Karpas-422 (cell line): ENCODE data around the gene SORCS2. TPM values are rescaled to one million over a fixed set of nuclear protein-coding genes. Genes with fewer than 3 reads are reported as not detected.

Source experiments
- DNase-seq: peaks from one replicate; pipeline ENCODE4 v3.0.0-alpha.2; 2015
- H2AFZ ChIP-seq: fragments of 200-600 bp; sonication (generic); 2 replicates; pipeline ENCODE4 v1.6.1; 2014; ENCODE audit warnings: antibody characterized with exemption, low read length, mixed read lengths
- H3K27ac ChIP-seq: fragments of 200-600 bp; sonication (generic); 2 replicates; pipeline ENCODE4 v1.5.1; 2014; ENCODE audit warnings: mild to moderate bottlenecking, low read length, moderate library complexity
- H3K27me3 ChIP-seq: fragments of 200-600 bp; sonication (generic); 2 replicates; pipeline ENCODE4 v1.6.1; 2014; ENCODE audit warnings: low read length, mixed read lengths
- H3K36me3 ChIP-seq: fragments of 200-600 bp; sonication (generic); 2 replicates; pipeline ENCODE4 v1.6.1; 2014; ENCODE audit warnings: low read length, mixed read lengths; ENCODE audit not compliant: insufficient read depth
- H3K4me1 ChIP-seq: fragments of 200-600 bp; sonication (generic); 2 replicates; pipeline ENCODE4 v1.6.1; 2014; ENCODE audit warnings: mild to moderate bottlenecking, low read length, mixed read lengths
- H3K4me2 ChIP-seq: fragments of 200-600 bp; sonication (generic); 2 replicates; pipeline ENCODE4 v1.6.1; 2014; ENCODE audit warnings: low read length, low read depth, mild to moderate bottlenecking; ENCODE audit not compliant: poor library complexity, severe bottlenecking
- H3K4me3 ChIP-seq: fragments of 200-600 bp; sonication (generic); 2 replicates; pipeline ENCODE4 v1.5.1; 2014; ENCODE audit warnings: mild to moderate bottlenecking, antibody characterized with exemption, low read length, mixed read lengths
- H3K79me2 ChIP-seq: fragments of 200-600 bp; sonication (generic); 2 replicates; pipeline ENCODE4 v1.6.1; 2014; ENCODE audit warnings: mild to moderate bottlenecking, low read length, mixed read lengths
- H3K9ac ChIP-seq: fragments of 200-600 bp; sonication (generic); 2 replicates; pipeline ENCODE4 v1.6.0; 2014; ENCODE audit warnings: low read length
- H3K9me2 ChIP-seq: fragments of 200-600 bp; sonication (generic), shearing (Covaris generic); replicated peaks from 2 replicates; pipeline ENCODE4 v1.6.0; 2014; ENCODE audit warnings: mild to moderate bottlenecking, low read length, moderate library complexity; ENCODE audit not compliant: insufficient read depth
- H3K9me3 ChIP-seq: fragments of 300-700, 200-600 bp; sonication (generic); 2 replicates; pipeline ENCODE4 v1.6.1; 2014; ENCODE audit warnings: low read length, mixed read lengths
- H4K20me1 ChIP-seq: fragments of 200-600 bp; sonication (generic); 2 replicates; pipeline ENCODE4 v1.6.1; 2014; ENCODE audit warnings: mild to moderate bottlenecking, antibody characterized with exemption, low read length, low read depth; ENCODE audit not compliant: insufficient read depth
- total RNA-seq: library from RNA; depleted of rRNA; stranded (reverse); fragments of >200 nt; shearing (Covaris generic); gene quantifications from 2 replicates; pipeline ENCODE4 v1.2.3, GENCODE V29; 2014; ENCODE audit warnings: low replicate concordance

SORCS2 gene
- total RNA-seq, 1 experiment from 2014 or later: not detected

DNA sequence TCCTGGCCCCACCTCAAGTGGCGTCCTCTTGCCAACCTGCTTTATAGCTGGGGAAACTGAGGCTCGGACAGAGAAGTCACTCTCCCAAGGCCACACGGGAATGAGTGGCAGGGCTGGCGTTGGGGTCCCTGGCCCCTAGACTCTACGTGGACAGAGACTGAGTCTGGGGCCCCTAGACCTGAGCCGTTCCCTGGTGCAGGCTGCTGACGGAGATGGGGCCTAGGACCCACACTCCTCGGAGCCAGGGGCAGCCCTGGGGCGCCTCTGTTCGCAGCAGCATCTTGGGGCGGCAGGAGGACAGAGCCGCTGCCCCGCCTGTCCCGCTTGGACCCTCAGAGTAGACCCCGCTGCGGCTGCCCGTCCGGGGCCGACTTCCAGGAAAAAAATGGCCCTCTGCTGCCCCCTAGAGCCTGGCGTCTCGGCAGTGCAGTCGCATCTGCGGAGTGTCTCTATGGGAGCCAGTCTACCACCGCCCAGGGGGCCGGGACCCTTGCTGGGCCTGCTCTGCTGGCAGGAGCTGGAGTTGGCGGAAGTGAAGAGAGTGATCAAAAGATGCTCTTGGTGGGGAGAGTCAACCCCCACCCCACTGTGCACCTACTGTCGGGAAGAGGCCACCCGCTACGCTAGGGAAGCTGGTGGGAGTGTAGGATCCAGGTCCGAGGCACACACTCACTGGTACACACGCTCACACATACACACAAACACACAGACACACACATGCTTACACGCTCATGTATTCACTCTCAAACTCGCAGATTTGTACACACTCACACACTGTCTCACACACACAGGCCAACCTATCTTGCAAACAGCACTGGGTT lies 527.2 kb downstream of the SORCS2 start:
- H2AFZ ChIP-seq: no peak overlapping the region
- no peaks in the 10 kb centered on the region for H3K36me3 ChIP-seq
- H3K4me3 ChIP-seq: no peak overlapping the region
- no peaks in the 10 kb centered on the region for H3K4me1 ChIP-seq
- H3K79me2 ChIP-seq: no peaks in the 10 kb centered on the region
- H4K20me1 ChIP-seq: no peaks in the 10 kb centered on the region
- H3K27me3 ChIP-seq: no peaks in the 10 kb centered on the region
- H3K27ac ChIP-seq: no peak overlapping the region
- peak; percentile 77 for DNase-seq
- no peak overlapping the region for H3K4me2 ChIP-seq
- no peaks in the 10 kb centered on the region for H3K9me2 ChIP-seq
- peaks cover 3% of the 10 kb centered on the region; the same call in 1 of the 2 replicates for H3K9me3 ChIP-seq
- no peak overlapping the region for H3K9ac ChIP-seq

DNA sequence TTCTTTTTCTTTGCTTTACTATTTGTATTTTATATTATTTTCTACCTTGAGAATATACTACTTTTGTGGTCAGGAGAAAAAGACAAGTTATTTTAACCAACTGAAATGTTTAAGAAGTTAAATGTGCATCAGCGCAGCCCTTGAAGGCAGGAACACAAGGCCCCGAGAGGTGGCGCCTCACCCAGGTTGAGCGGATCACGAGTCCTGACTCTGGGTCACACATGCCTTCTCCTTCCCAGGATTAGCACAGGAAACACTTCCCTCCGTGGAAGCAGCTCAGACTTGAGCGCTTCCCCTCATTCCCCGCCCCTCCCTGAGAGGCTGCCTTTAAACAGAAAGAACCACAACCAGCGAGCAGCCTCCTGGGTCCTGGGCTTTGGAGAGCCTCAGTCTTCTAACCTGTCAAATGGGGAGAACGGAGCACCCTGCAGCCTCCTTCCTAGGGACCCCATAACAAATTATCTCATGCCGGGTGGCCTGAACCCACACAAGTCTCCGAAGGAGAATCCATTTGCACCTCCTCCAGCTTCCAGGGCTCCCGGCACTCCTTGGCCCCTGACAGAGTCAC lies 529.7 kb downstream of the SORCS2 start:
- Histone ChIP-seq H3K36me3 (no peaks in the 10 kb centered on the region), H3K79me2 (no peaks in the 10 kb centered on the region), H3K9me3 (peaks cover 3% of the 10 kb centered on the region; the same call in 1 of the 2 replicates), H3K4me3 (no peak overlapping the region), H3K9ac (no peak overlapping the region), H3K4me2 (no peak overlapping the region), H3K27me3 (no peaks in the 10 kb centered on the region), H2AFZ (no peak overlapping the region), H3K9me2 (no peaks in the 10 kb centered on the region), H3K4me1 (no peaks in the 10 kb centered on the region), H4K20me1 (no peaks in the 10 kb centered on the region), H3K27ac (no peak overlapping the region)
- no peak for DNase-seq

DNA sequence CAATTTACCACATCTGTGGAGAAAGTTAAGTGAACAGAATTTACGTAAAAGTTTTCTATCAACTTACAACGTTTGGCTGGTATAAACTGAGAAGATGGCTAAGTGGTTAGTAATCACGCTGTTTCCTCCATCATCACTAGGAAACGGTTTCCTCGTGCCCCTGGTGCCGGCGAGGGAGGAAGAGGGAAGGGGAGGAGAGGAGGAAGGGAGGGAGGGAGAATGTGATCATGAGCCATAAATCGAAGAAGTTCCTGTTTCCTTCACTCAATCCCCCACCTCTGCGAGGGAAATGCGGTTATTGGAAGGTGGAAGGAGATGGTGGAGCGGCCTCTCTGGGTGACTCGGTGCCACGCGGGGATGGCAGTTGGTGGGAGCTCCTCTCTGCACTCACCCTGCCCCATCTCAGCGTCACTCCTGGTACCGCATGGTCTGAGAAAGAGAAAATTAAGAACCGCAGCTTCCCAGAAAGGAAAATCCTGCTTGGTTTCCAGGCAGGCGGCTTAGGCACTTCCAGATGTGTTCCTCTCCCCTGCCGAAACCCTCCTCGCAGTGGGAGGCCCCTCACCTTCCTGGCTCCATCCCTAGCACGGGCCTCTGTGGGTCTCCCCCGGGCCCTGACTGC lies 530.5 kb downstream of the SORCS2 start:
- peaks cover 3% of the 10 kb centered on the region; the same call in 1 of the 2 replicates for H3K9me3 ChIP-seq
- DNase-seq: no peak
- no peak overlapping the region for H2AFZ ChIP-seq
- H3K4me1 ChIP-seq: no peaks in the 10 kb centered on the region
- H3K9ac ChIP-seq: no peak overlapping the region
- H3K4me2 ChIP-seq: no peak overlapping the region
- H3K4me3 ChIP-seq: no peak overlapping the region
- no peaks in the 10 kb centered on the region for H3K36me3 ChIP-seq
- H3K27me3 ChIP-seq: no peaks in the 10 kb centered on the region
- H4K20me1 ChIP-seq: no peaks in the 10 kb centered on the region
- no peaks in the 10 kb centered on the region for H3K9me2 ChIP-seq
- H3K27ac ChIP-seq: no peak overlapping the region
- H3K79me2 ChIP-seq: no peaks in the 10 kb centered on the region

DNA sequence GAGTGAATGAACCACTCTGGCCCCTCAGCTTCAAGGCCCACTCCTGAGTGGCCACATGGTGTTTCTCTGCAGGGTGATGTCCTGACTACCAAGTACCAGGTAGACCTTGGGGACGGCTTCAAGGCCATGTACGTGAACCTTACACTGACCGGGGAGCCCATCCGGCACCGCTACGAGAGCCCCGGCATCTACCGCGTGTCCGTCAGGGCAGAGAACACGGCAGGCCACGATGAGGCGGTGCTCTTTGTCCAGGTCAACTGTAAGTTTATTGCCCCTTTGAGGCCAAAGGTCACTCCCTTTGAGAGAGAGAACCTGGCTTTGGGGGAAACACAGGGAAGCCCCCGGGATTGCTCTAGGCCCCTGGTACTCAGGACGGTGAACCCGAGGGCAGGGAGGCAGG lies 531.3 kb downstream of the SORCS2 start:
- no peak overlapping the region for H2AFZ ChIP-seq
- no peak overlapping the region for H3K4me2 ChIP-seq
- H3K27me3 ChIP-seq: no peaks in the 10 kb centered on the region
- H3K79me2 ChIP-seq: no peaks in the 10 kb centered on the region
- DNase-seq: no peak
- no peaks in the 10 kb centered on the region for H3K9me2 ChIP-seq
- no peak overlapping the region for H3K27ac ChIP-seq
- peaks cover 3% of the 10 kb centered on the region; the same call in 1 of the 2 replicates for H3K9me3 ChIP-seq
- H3K36me3 ChIP-seq: no peaks in the 10 kb centered on the region
- no peak overlapping the region for H3K4me3 ChIP-seq
- H3K4me1 ChIP-seq: no peaks in the 10 kb centered on the region
- no peaks in the 10 kb centered on the region for H4K20me1 ChIP-seq
- H3K9ac ChIP-seq: no peak overlapping the region

DNA sequence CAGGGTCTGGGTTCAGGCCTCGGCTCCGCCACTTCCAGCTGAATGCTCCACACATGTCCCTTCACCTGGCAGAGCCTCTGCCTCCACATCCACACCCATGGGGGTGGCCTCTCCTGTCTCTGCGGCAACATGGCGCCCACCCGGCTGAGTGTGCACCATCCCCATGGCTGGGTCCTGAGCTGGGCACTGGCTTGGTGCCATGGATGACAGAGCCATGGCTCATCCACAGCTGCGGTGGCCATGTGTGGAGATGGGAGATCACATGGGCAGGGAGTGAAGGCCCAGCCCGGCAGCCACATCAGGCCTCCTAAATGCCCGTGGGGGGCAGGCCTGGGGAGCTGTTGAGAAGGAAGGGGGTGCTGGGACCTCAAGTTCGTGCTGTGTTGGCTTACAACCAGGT lies 533.6 kb downstream of the SORCS2 start:
- Histone ChIP-seq H4K20me1 (no peaks in the 10 kb centered on the region), H3K4me2 (no peak overlapping the region), H3K9ac (no peak overlapping the region), H3K27me3 (no peaks in the 10 kb centered on the region), H3K4me1 (no peaks in the 10 kb centered on the region), H3K4me3 (no peak overlapping the region), H3K9me2 (no peaks in the 10 kb centered on the region), H3K79me2 (no peaks in the 10 kb centered on the region), H2AFZ (no peak overlapping the region), H3K36me3 (no peaks in the 10 kb centered on the region), H3K9me3 (peaks cover 3% of the 10 kb centered on the region; the same call in 1 of the 2 replicates), H3K27ac (no peak overlapping the region)
- no peak for DNase-seq

DNA sequence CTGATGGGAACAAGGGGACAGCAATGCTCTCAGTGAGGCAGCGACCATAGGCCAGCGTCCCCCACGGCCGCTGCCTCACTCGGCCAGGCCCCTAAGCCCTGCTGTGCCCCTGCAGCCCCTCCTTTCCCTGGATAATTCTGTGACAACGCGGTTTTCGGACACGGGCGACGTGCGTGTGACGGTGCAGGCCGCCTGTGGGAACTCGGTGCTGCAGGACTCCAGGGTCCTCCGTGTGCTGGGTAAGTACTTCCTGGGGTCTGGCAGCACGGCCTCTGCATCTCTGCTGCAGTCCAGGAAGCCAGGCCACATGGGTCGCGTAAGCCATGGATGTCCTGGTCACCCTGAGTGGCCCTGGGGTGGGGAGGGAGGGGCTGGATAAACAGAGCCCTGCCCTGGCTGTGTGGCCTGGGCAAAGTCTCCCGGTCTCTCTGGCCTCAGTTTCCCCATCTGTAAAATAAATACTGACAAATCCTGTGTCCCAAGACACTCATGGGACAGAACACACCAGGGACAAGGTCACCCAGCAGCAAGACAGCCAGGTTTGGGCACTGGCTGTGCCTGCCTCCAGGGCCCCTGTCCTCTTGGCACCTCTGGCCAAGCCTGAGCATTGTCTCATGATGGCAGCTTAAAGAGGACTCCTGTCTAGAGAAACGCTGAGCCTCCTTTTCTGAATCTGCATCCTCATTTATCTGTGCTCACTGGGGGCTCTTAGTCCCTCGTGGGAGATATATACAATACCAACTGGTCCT lies 534.5 kb downstream of the SORCS2 start:
- Histone ChIP-seq H3K27ac (no peak overlapping the region), H4K20me1 (no peaks in the 10 kb centered on the region), H2AFZ (no peak overlapping the region), H3K27me3 (no peaks in the 10 kb centered on the region), H3K79me2 (no peaks in the 10 kb centered on the region), H3K36me3 (no peaks in the 10 kb centered on the region), H3K4me1 (no peaks in the 10 kb centered on the region), H3K4me3 (no peak overlapping the region), H3K9me2 (no peaks in the 10 kb centered on the region), H3K9me3 (peaks cover 3% of the 10 kb centered on the region; the same call in 1 of the 2 replicates), H3K9ac (no peak overlapping the region), H3K4me2 (no peak overlapping the region)
- no peak for DNase-seq

DNA sequence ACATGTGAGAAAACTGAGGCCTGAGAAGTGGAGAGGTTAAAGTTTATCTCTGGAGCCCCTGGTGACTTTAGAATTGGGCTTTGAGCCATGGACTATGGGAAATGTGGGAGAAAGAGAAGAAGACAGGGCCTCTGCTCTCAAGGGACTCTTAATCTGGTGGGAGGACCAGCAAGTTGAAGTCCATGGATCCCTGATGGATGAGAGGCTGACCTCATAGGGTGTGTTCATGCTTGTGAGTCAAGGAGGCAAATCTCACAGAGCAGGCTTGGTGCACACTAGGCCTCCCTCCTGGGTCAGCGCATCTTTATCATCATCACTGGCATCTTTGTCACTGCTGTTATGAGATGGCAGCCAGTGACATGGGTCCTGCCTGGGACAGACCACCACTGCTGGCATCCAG lies 535.4 kb downstream of the SORCS2 start:
- Histone ChIP-seq H2AFZ (no peak overlapping the region), H3K9me2 (no peaks in the 10 kb centered on the region), H3K4me3 (no peak overlapping the region), H3K79me2 (no peaks in the 10 kb centered on the region), H3K9ac (no peak overlapping the region), H4K20me1 (no peaks in the 10 kb centered on the region), H3K9me3 (peaks cover 3% of the 10 kb centered on the region; the same call in 1 of the 2 replicates), H3K27ac (no peak overlapping the region), H3K36me3 (no peaks in the 10 kb centered on the region), H3K4me2 (no peak overlapping the region), H3K4me1 (no peaks in the 10 kb centered on the region), H3K27me3 (no peaks in the 10 kb centered on the region)
- DNase-seq: no peak

DNA sequence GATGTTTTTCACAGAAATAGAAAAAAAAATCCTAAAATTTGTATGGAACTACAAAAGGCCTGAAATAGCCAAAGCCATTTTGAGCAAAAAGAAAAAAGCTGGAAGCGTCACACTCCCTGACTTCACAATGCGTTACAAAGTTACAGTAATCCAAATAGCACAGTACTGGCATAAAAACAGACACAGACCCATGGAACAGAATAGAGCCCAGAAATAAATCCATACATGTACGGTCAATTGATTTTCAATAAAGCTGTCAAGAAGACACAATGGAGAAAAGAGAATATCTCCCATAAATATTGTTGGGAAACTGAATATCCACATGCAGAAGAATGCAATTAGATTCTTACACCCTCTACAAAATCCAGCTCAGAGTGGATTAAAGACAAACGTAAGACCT lies 539.1 kb downstream of the SORCS2 start:
- Histone ChIP-seq H4K20me1 (no peaks in the 10 kb centered on the region), H3K79me2 (no peaks in the 10 kb centered on the region), H3K4me2 (no peak overlapping the region), H3K9me2 (no peaks in the 10 kb centered on the region), H3K27ac (no peak overlapping the region), H3K9me3 (no peaks in the 10 kb centered on the region), H2AFZ (no peak overlapping the region), H3K9ac (no peak overlapping the region), H3K36me3 (no peaks in the 10 kb centered on the region), H3K27me3 (no peaks in the 10 kb centered on the region), H3K4me1 (no peaks in the 10 kb centered on the region), H3K4me3 (no peak overlapping the region)
- DNase-seq: no peak
